ENCODE results near the gene GSE1.

GSE1 gene

DNA sequence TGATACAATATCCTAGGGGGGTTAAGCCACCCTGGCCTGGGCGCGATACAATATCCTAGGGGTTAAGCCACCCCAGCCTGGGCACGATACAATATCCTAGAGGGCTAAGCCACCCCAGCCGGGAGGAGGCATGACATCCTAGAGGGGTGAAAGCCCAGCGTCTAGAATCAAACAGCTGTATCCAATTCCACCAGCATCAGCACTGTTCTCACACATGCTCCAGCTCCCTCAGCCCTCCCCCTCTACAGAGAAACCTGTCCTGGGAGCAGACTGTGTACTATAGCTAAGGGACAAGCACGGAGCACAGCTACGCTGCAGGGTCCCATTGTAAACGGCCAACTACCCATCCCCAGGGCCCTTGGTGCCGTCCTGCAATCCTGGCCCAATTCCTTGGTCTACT lies 69.4 kb downstream of the GSE1 start:
- Histone ChIP-seq H3K27me3 (ENCODE audit: insufficient read depth, poor library complexity, severe bottlenecking) (no peaks in the 10 kb centered on the region), H3K4me1 (ENCODE audit: insufficient read depth, poor library complexity, severe bottlenecking) (no peaks in the 10 kb centered on the region), H3K4me3 (ENCODE audit: severe bottlenecking) (no peak overlapping the region), H3K27ac (ENCODE audit: poor library complexity, severe bottlenecking) (no peak overlapping the region), H3K9me3 (ENCODE audit: severe bottlenecking) (no peaks in the 10 kb centered on the region), H3K36me3 (ENCODE audit: low read depth) (peaks cover 74% of the 10 kb centered on the region)
- TF ChIP-seq, protein P1, sequence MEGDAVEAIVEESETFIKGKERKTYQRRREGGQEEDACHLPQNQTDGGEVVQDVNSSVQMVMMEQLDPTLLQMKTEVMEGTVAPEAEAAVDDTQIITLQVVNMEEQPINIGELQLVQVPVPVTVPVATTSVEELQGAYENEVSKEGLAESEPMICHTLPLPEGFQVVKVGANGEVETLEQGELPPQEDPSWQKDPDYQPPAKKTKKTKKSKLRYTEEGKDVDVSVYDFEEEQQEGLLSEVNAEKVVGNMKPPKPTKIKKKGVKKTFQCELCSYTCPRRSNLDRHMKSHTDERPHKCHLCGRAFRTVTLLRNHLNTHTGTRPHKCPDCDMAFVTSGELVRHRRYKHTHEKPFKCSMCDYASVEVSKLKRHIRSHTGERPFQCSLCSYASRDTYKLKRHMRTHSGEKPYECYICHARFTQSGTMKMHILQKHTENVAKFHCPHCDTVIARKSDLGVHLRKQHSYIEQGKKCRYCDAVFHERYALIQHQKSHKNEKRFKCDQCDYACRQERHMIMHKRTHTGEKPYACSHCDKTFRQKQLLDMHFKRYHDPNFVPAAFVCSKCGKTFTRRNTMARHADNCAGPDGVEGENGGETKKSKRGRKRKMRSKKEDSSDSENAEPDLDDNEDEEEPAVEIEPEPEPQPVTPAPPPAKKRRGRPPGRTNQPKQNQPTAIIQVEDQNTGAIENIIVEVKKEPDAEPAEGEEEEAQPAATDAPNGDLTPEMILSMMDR (IDR thresholded peaks at IDR 0.05; ENCODE audit: poor library complexity, severe bottlenecking) = no peak
- ATAC-seq (ENCODE audit: low read depth) (no peak; the same call in 2 of the 3 replicates), DNase-seq (ENCODE audit: low spot score) (no peak)

DNA sequence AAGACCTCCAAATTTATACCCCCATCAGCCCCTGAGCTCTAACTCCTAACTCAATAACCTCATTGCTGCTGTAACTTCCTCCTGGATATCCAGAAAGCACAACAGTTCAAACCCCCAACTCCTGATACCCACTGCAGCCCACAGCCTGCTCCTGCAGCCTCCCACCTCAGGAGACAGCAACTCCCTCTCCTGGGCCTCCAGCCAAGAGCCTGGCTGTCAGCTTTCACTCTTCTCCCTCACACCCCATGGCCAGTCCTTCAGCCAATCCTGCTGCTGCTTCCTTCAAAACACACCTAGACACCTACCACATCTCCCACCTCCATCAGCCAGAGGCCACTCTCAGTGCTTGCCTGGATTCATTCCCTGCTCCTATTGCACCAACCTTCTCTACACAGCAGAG lies 70.2 kb downstream of the GSE1 start:
- Histone ChIP-seq H3K4me3 (ENCODE audit: severe bottlenecking) (no peak overlapping the region), H3K36me3 (ENCODE audit: low read depth) (peaks cover 66% of the 10 kb centered on the region), H3K27me3 (ENCODE audit: insufficient read depth, poor library complexity, severe bottlenecking) (no peaks in the 10 kb centered on the region), H3K4me1 (ENCODE audit: insufficient read depth, poor library complexity, severe bottlenecking) (no peaks in the 10 kb centered on the region), H3K9me3 (ENCODE audit: severe bottlenecking) (no peaks in the 10 kb centered on the region), H3K27ac (ENCODE audit: poor library complexity, severe bottlenecking) (no peak overlapping the region)
- ATAC-seq (ENCODE audit: low read depth) = peak; percentile 15; the same call in 1 of the 3 replicates
- DNase-seq (ENCODE audit: low spot score) = no peak
- TF ChIP-seq, protein P1 (IDR thresholded peaks at IDR 0.05; ENCODE audit: poor library complexity, severe bottlenecking) = no peak

GRCh38 chr16:85685251-85685650 lies 72.1 kb downstream of the GSE1 start:
- TF ChIP-seq, protein P1 (IDR thresholded peaks at IDR 0.05; ENCODE audit: poor library complexity, severe bottlenecking) = no peak
- Histone ChIP-seq H3K9me3 (ENCODE audit: severe bottlenecking) (no peaks in the 10 kb centered on the region), H3K4me1 (ENCODE audit: insufficient read depth, poor library complexity, severe bottlenecking) (peaks cover 3% of the 10 kb centered on the region), H3K27ac (ENCODE audit: poor library complexity, severe bottlenecking) (no peak overlapping the region), H3K4me3 (ENCODE audit: severe bottlenecking) (no peak overlapping the region), H3K27me3 (ENCODE audit: insufficient read depth, poor library complexity, severe bottlenecking) (peaks cover 3% of the 10 kb centered on the region), H3K36me3 (ENCODE audit: low read depth) (peaks cover 47% of the 10 kb centered on the region)
- no peak for DNase-seq (ENCODE audit: low spot score)
- ATAC-seq (ENCODE audit: low read depth) = no peak

DNA sequence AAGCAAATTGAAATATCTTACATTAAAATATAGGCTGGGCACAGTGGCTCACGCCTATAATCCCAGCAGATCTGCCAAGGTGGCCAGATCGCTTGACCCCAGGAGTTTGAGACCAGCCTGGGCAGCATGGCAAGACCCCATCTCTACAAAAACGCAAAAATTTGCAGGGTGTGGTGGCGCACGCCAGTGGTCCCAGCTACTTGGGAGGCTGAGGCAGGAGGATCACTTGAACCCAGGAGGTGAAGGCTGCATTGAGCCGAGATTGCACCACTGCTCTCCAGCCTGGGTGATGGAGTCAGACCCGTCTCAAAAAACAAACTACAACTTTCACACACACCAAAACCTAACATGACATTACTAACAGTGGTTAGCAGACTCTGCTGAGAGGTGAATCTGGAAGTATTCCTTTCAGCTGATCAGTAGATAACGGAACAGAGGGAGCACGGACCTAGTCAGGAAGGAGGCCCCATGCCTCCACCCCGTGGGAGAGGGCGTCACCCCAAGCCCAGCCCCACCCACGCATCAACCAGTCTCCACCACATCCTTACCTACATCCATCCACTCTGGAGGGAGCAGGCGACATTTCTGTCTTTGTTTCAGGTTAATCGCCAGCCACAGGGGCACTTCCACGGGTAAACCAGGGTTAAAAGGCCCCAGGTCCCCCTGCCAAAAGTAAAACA lies 73.9 kb downstream of the GSE1 start:
- peaks cover 31% of the 10 kb centered on the region for H3K36me3 ChIP-seq (ENCODE audit: low read depth)
- H3K27ac ChIP-seq (ENCODE audit: poor library complexity, severe bottlenecking) = no peak overlapping the region
- ATAC-seq (ENCODE audit: low read depth) (no peak), DNase-seq (ENCODE audit: low spot score) (no peak)
- H3K27me3 ChIP-seq (ENCODE audit: insufficient read depth, poor library complexity, severe bottlenecking) = peaks cover 6% of the 10 kb centered on the region
- TF ChIP-seq, protein P1 (IDR thresholded peaks at IDR 0.05; ENCODE audit: poor library complexity, severe bottlenecking) = no peak
- H3K9me3 ChIP-seq (ENCODE audit: severe bottlenecking) = no peaks in the 10 kb centered on the region
- H3K4me1 ChIP-seq (ENCODE audit: insufficient read depth, poor library complexity, severe bottlenecking) = peaks cover 3% of the 10 kb centered on the region
- no peak overlapping the region for H3K4me3 ChIP-seq (ENCODE audit: severe bottlenecking)

Measured in RWPE2 (cell line).